ENCODE measurements around the gene DSG3.
"Not testable (repeated sequence)": the region's sequence is repeated elsewhere in the genome, so short reads cannot be mapped to it uniquely, and the experiment has no call there.

DSG3 gene

DNA sequence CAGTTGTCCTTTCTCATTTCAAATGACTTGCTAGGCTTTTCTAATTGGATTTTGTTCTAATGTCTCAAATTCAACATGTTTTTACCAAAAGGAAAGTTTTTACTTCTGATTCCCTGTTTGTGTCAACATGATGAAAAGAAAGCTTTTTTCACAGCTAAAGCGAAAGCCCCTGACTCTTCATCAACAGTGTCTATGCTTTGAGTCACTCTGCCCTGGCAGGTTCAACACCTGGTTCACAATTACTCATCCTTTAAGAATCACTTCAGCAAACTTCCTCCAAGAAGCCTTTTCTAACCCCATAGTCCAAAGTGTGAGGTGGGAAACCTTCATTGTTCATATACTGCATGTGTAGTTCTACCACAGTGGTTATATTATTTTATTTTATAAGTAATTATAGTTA lies 42.8 kb downstream of the DSG3 start:
- no peak for DNase-seq

DNA sequence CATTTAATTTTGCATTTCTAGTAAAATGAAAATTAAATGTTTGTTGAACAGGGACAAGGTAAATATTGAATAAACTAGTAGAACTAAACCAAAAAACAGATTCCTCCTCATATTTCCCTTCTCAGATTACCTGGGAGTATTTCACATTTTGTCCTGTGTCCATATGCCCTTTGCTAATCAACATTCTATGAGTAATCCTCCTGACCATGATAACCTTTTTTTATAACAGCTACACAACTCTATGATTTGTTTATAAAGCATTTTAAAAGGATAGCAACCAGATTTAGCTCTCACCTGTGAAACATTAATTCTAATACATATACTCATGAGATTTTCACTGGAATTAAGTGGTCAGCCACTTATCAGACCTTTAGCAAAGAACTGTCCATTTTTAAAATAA lies 43.3 kb downstream of the DSG3 start:
- no peak for DNase-seq

DNA sequence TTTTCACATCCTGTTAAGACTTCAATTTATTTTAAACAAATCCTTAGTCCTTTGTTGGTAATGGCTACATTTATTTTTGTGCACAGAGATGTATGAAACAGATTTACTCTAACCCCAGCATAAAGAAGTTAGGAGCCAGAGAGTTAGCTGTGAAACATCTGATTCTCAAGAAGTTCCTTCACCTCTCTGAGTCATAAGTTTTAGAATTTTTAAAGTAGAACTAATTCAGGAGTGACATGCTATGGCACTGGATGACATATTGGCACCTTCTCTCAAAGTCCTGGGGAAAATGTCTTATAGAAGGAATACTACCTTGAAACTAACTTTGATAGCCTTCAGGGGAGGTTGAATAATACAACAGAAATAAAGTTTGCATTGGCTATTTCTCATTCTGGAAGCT lies 44.0 kb downstream of the DSG3 start:
- DNase-seq = no peak

DNA sequence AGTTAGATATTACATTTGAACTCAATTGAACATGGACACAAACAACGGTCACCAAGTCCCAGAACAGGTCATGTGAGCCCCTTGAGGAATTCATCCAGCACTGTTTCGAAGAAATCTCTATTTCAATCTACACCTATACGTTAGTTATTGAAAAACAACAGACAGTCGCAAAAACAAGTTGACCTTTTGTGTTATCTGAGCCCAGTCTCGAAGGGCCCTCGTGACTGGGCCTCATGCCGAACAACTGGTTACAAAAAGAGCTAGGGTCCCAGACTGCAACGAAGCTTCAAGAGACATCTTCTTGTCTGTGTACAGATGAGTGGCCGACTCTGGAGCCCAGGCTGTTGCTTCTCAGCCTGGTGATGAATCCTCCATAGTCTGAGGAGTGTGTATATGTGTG lies 45.1 kb downstream of the DSG3 start:
- no peak for DNase-seq

DNA sequence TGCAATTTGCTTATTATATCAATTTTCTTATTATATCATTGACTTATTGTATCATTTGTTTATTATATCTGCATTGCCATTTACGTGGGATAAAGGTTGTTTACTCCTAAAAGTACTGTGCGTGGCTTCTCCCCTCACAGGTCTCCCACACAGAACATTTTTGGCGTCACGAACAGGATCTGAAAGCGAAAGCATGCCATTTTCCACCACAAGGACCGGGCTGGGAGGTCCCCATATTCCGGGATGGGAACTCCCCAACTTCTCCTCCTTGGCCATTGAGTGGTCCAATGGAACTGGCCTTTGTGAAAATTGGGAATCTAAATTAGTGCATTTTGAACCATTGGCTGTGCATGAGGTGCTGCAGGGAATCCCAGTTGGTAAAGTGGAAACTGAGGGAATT lies 45.6 kb downstream of the DSG3 start:
- DNase-seq = no peak

DNA sequence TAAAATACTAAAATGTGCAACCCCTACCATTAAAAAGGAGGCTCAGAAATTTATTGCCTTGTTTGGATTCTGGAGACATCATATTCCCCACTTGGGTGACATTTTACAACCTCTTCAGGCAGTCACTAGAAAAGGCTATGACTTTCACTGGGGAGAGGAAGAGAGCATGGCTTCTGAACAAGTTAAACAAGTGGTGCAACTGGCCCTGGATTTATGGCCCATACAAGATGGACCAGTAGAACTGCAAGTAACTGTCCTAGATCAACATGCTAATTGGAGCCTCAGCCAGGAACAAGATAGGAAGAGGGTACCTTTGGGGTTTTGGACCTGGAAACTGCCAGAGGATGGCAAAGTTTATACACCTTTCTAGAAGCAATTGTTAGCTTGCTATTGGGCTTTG lies 46.4 kb downstream of the DSG3 start:
- DNase-seq = no peak

DNA sequence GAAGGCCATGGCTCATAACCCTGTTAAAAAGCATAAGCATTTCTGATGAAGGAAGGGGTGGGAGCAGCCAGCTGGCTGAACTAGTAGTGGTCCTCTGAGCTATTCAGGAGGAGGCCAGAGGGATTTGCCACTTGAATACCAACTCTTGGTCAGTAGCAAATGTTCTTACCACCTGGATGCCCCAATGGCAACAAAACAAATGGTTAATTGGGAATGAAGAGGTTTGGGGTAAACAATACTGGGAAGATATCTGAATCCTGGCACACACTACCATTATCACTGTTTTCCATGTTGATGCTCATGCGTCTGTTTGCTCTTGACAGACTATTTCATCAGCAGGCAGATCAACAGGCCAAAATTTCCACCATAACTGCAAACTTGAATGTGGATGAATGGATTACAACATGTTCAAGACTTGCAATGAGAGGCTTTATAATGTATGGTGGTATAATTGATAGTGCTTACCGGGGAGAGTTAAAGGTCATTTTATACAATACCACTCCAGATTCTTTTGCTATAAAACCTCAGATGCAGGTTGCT lies 47.2 kb downstream of the DSG3 start:
- DNase-seq = not testable (repeated sequence)

DNA sequence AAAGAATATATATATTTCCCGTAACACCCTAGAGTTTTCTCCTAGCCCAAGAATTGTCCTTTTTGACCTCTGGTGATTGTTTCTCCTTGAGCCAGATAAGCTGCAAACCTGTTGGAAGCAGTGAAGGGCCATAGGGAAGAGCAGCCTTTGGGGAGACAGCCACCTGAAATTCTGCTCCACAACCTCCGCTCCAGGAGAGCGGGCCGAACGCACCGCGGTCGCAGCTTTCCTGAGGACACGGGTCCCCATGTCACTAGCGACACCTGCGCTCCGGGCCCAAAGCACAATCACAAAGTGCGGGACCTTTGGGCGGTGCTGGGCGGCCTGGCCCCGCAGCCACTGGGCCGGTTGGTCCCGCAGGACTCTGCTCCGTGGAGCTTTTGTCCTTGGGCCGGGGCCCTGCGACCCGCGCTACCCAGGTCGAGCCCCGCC lies 49.9 kb downstream of the DSG3 start:
- DNase-seq = no peak

DNA sequence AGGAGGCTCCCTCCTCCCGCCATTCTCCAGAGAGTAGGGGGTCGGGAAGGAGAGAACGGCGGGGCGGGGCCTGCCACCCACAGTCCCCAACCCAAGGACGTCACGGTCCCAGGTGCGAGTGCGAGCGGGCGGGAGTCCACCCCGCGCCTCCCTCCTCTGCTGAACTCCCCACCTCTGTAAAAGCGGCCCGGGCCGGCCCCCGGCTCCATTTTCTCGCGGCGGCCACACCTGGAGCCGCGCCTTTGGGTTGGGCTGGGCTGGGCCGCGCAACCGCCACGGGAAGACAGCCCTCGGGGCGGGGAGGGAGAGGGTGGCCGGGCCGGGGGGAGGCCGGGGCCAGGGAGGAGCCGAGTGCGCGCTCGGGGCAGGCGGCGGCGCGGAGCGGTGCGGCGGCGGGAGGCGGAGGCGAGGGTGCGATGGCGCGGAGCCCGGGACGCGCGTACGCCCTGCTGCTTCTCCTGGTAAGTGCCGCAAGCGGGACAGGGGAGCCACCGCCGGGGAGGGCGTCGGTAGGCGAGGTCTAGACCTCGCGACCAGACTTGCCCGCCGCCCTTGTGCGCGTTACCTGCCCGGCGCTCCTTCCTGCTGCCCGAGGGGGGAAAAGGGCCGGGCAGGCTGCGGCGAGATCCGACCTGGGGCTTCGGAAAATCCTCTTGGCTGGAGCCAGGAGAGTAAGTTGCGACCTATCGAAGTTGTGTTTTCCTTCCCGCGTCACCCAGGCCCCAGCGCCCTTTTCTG lies 50.5 kb downstream of the DSG3 start, which contains the start of gene DSG2:
Gene DSG2, plus strand, starts transcription at position 342 of the 738 bp plus-strand sequence. Its CDS starts 75 bp downstream, at position 417.
- DNase-seq = peak in 9 of 56 donors; percentile 5 to 74 (median 14)

DNA sequence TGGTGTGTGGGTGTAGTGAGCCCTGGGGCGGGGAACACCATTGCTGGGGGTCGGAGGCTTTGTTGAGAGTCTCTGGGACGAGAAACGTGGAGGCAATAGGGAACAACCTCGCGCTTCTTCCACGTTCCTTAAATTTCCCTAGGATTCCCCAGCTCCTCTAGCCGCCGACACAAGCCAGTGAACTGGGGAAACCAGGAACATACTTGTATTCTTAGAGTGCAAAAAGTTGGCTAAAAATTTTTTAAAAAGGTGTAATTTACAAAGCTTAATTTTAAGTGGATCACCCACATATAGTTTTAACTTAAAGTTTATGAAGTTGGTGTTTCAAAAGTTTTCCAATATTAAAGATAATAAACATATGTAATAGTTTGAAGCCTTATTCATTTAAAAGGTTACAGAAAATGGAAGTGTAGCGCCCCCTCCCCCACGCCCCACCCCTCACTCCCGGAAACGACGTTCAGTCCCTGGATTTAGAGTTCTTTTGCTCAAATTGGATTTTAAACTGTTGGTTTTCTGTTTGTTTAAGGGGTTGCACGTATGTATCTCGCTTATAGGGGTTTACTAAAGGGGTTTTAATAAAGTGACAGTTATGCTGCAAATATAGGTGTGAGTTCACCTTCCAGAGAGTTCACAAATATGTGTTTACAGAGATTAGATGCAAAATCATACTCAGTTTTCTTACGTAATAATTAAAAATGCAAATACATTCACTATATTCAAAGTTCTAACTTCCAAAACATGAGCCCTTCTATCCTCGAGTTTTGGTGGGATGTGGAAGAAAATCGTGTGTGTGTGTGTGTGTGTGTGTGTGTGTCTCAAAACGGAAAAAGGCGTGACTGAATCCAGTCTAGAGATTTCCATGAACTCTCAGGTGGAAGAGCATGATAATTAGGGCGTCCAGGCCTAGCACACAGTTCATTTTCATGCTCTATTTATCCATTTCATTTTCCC lies 51.3 kb downstream of the DSG3 start:
- no peak for DNase-seq

DNA sequence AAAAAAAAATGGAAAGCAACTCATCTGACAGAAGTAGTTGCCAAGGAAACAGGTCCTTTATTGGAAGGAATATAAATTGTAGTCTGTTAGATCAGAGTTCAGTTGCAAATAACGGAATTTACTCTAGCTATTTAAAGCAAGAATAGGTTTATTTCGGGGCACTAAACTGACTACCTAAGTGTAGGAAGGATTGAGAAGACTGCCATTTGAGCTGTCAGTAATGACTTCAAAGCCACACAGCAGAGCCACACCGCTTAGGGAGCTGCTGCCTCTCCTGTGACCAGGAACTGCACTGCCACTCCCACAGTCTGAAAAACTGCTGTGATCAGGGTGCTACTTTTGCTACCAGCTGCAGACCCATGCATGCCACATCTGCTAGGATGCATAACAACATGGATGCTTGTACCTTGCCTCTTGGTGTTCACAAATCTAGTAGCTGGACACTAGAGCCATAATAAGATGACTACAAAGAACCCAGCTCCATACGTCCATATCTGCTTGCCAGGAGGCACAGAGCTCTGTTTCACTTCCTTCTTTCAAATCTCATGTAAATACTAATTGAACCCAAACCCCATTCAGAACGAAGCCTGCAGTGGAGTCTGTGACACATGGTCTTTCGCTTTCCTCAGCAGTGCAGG lies 52.6 kb downstream of the DSG3 start:
- no peak for DNase-seq

DNA sequence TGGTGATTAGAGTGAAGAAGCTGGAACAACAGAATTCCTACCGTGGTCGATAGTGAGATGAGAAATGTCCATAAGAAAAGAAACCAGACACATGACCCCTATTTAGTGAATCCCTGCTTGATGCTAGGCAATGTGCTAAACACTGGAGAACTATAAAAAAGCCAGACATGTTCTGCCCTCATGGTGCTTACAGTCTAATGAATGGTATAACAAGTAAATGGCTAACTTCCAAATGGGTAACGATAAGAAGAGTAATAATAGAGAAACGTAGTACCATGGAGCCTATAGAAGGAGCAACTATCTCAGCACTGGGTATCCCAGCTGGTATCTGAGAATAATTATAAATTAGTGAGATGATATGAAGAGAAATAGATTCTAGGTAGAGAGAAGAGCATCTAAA lies 55.5 kb downstream of the DSG3 start:
- DNase-seq = no peak

DNA sequence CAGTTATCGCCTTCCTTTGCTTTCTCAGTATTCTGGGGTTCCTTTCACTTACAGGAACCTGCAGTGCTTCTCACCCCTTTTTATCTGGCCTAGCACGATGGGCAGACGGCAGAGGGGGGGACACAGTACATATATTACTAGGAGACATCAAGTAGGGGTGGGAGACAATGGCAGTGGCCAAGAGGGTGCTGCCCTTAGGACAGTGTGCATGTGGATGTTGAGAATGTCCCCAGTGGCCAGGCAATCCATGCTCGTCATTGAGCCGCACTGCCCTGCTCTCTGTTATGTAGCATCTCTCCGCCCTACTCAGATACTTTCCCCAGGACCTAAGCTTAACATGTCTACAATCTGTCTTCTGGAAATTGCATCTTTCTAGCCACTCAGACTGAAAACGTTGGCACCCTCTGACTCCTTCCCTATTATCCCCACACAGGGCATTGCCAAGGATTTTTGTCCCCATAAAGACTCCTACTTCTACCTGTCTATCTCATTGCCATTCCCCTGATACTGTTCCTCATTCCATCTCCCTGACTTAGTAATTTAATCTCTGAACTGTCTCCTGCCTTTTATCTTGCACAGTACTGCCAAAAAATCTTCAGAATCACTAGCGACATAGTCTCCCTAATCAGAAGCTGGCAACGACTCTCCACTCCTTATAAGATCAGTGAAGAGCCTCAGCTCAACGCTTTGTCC lies 57.1 kb downstream of the DSG3 start:
- no peak for DNase-seq

DNA sequence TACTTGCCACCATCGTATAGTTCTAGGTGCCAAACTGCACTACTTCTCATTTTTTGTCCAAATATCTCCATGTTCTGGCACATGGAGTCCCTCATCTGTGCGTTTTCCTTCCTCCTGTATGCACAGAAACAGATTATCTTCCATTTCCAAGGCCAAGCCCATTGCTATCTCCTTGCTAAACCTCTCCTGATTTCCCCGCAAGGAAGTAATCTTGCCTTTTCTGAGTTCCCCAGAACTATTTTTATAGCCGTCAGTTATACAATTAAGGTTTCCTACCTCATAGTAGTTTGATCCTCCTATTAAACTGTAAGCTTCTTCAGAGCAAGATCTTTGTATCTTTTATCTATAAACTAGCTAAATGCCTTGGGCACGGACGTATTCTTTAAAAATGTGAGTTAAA lies 57.6 kb downstream of the DSG3 start:
- no peak for DNase-seq

DNA sequence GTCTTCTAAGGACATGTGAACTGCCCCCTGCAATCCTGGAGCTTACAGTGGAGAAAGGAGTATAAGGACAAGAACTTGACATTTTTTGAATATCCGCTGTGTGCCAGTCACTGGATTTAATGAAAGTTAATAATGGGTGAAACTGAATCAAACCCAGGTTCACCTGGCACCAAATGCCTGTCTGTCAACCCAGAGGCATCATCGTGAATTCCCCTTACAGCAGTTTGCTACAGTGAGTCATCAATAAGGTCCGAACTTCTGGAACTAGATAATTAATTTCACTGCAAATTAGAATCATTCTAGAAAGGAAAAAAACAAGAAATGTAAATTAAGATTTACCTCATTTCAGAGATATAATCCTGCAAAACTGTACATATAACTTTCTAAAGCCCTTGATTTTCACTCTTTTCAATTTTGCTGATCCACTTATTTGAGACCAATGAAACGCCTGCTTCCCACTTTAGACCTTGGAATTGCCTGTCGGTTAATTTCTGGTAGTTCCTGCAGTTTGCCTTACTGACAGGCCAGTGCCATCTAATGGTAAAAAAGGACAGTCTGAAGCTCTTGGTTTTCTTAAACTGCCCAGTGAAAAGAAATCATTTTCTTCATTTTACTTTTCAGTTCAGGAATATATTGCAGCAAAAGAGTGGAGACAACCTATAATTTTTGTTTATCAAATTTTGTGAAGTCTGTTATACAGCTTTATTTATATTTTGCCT lies 58.6 kb downstream of the DSG3 start:
- no peak for DNase-seq

DNA sequence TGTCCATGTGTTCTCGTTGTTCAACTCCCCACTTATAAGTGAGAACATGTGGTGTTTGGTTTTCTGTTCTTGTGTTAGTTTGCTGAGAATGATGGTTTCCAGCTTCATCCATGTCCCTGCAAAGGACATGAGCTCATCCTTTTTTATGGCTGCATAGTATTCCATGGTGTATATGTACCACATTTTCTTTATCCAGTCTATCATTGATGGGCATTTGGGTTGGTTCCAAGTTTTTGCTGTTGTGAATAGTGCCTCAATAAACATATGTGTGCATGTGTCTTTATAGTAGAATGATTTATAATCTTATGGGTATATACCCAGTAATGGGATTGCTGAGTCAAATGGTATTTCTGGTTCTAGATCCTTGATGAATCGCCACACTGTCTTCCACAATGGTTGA lies 59.6 kb downstream of the DSG3 start:
- not testable (repeated sequence) for DNase-seq

DNA sequence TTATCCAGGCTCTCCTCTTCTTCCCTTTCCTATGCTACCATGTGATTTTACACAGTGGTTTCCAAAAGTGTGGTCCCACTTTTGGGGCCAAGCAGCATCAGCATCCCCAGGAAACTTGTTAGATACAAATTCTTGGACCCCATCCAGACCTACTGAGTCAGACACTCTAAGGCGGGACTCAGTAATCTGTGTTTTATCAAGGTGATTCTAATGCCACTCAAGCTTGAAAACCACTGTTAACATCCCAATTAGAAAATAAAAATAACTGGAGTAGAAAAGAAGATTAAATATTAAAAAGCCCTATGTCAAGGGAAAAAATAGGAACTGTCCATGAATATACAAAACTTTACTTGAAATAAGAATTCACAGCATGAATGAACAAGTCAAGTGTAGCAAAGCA lies 61.2 kb downstream of the DSG3 start:
- no peak for DNase-seq

DNA sequence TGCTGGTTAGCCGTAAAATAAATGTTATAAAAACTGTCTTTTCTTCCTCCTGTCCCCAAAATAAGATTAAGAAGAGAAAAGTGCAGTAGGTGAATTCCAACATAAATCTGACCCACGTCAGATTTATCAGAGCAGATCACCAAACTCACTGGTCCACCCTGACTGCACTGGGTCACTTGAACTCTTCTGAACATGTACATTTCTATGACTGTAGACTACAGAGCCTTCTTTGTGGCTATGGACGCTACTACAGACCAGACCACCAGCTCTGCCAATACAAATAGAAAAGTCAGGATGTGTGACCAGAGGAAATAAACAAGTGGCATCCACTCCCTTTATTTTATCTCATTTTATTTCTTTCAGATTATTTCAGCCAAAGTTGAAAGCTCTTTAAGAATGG lies 62.0 kb downstream of the DSG3 start:
- no peak for DNase-seq

DNA sequence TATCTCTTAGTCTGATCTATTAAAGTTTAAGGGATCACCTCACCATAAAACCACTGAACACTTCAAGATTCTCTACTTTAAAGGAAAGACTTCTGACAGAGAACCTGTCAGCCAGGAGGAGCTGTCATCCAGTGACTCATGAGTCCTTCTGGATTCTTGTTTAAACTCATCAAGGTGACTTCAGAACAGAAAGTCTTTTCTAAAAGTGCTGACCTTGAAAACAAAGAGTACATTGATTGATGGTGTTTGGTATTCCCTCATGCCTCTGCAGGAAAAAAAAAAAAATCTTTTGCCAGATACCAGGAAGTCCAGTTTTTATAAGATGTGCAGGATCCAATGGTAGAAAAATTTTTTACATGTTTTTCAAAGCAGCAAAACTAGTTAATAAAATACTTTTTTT lies 62.8 kb downstream of the DSG3 start:
- DNase-seq = no peak

DNA sequence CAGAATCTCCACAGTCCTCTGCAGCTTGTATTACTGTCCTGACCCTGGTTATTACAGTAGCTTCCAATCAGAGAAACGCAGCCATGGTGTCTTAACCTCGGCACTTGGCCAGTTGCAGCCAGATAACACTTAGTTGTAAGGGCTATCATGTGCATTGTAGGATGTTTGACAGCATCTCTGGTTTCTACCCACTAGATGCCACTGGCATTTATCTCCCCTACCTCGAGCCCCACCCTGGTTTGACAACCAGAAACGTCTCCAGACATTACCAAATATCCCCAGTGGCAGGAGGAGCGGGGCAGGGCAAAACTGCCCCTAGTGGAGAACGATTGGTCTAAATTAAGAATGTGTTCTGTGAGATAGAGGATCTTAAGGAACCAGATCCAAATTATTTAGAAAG lies 63.6 kb downstream of the DSG3 start:
- DNase-seq = no peak
